IPS-18a (cell line): ENCODE data around the gene DUSP6.

ENCODE experiments used
- H3K27ac ChIP-seq: one replicate; pipeline ENCODE4 v1.5.1; 2013; ENCODE audit warnings: low read length
- H3K27me3 ChIP-seq: one replicate; pipeline ENCODE4 v1.6.1; 2013; ENCODE audit warnings: mild to moderate bottlenecking, low read length; ENCODE audit not compliant: control insufficient read depth, insufficient read depth
- H3K36me3 ChIP-seq: one replicate; pipeline ENCODE4 v1.6.1; 2013; ENCODE audit warnings: low read depth, low read length; ENCODE audit not compliant: control insufficient read depth
- H3K4me1 ChIP-seq: one replicate; pipeline ENCODE4 v1.6.1; 2013; ENCODE audit warnings: low read depth, low read length; ENCODE audit not compliant: control insufficient read depth
- H3K4me3 ChIP-seq: one replicate; pipeline ENCODE4 v1.5.1; 2013; ENCODE audit warnings: low read length
- H3K9ac ChIP-seq: one replicate; pipeline ENCODE4 v1.6.1; 2013; ENCODE audit warnings: mild to moderate bottlenecking, low read length, moderate library complexity
- H3K9me3 ChIP-seq: one replicate; pipeline ENCODE4 v1.6.1; 2013; ENCODE audit warnings: low read depth, low read length; ENCODE audit not compliant: control insufficient read depth

The DUSP6 gene

GRCh38 chr12:89370850-89371249, 18.5 kb upstream of the DUSP6 start:
- Histone ChIP-seq H3K9ac (no peak overlapping the region), H3K4me3 (no peak overlapping the region), H3K4me1 (peaks cover 13% of the 10 kb centered on the region), H3K9me3 (no peaks in the 10 kb centered on the region), H3K27me3 (no peaks in the 10 kb centered on the region), H3K36me3 (no peaks in the 10 kb centered on the region), H3K27ac (no peak overlapping the region)

GRCh38 chr12:89370421-89370831, 18.1 kb upstream of the DUSP6 start:
- Histone ChIP-seq H3K27me3 (no peaks in the 10 kb centered on the region), H3K36me3 (no peaks in the 10 kb centered on the region), H3K4me1 (peaks cover 13% of the 10 kb centered on the region), H3K9me3 (no peaks in the 10 kb centered on the region), H3K9ac (no peak overlapping the region), H3K27ac (no peak overlapping the region), H3K4me3 (no peak overlapping the region)

GRCh38 chr12:89369166-89369565, 16.9 kb upstream of the DUSP6 start:
- no peak overlapping the region for H3K4me3 ChIP-seq
- no peak overlapping the region for H3K27ac ChIP-seq
- H3K9ac ChIP-seq, result no peak overlapping the region
- no peaks in the 10 kb centered on the region for H3K36me3 ChIP-seq
- no peaks in the 10 kb centered on the region for H3K27me3 ChIP-seq
- H3K9me3 ChIP-seq, result no peaks in the 10 kb centered on the region
- H3K4me1 ChIP-seq, result peaks cover 11% of the 10 kb centered on the region

- Histone ChIP-seq H3K27ac (no peak overlapping the region), H3K9me3 (no peaks in the 10 kb centered on the region), H3K4me3 (no peak overlapping the region), H3K27me3 (no peaks in the 10 kb centered on the region), H3K36me3 (no peaks in the 10 kb centered on the region), H3K4me1 (peaks cover 5% of the 10 kb centered on the region), H3K9ac (no peak overlapping the region)
Observed at GRCh38 chr12:89368391-89368790, 16.1 kb upstream of the DUSP6 start.

- Histone ChIP-seq H3K9ac (no peak overlapping the region), H3K9me3 (no peaks in the 10 kb centered on the region), H3K36me3 (no peaks in the 10 kb centered on the region), H3K4me1 (no peaks in the 10 kb centered on the region), H3K4me3 (no peak overlapping the region), H3K27me3 (no peaks in the 10 kb centered on the region), H3K27ac (no peak overlapping the region)
Observed at GRCh38 chr12:89366676-89367364, 14.5 kb upstream of the DUSP6 start.

- Histone ChIP-seq H3K4me3 (no peak overlapping the region), H3K27me3 (no peaks in the 10 kb centered on the region), H3K4me1 (peaks cover 4% of the 10 kb centered on the region), H3K9ac (no peak overlapping the region), H3K36me3 (no peaks in the 10 kb centered on the region), H3K9me3 (no peaks in the 10 kb centered on the region), H3K27ac (no peak overlapping the region)
Observed at GRCh38 chr12:89364631-89365030, 12.3 kb upstream of the DUSP6 start.

GRCh38 chr12:89364058-89364457, 11.8 kb upstream of the DUSP6 start:
- Histone ChIP-seq H3K4me3 (no peak overlapping the region), H3K27me3 (no peaks in the 10 kb centered on the region), H3K36me3 (no peaks in the 10 kb centered on the region), H3K27ac (no peak overlapping the region), H3K9me3 (no peaks in the 10 kb centered on the region), H3K4me1 (peaks cover 4% of the 10 kb centered on the region), H3K9ac (no peak overlapping the region)

- no peak overlapping the region for H3K27ac ChIP-seq
- H3K27me3 ChIP-seq, result no peaks in the 10 kb centered on the region
- H3K9me3 ChIP-seq, result no peaks in the 10 kb centered on the region
- H3K4me1 ChIP-seq, result peaks cover 4% of the 10 kb centered on the region
- H3K4me3 ChIP-seq, result no peak overlapping the region
- no peak overlapping the region for H3K9ac ChIP-seq
- no peaks in the 10 kb centered on the region for H3K36me3 ChIP-seq
Observed at GRCh38 chr12:89363582-89363981, 11.3 kb upstream of the DUSP6 start.

- Histone ChIP-seq H3K4me1 (peaks cover 4% of the 10 kb centered on the region), H3K27me3 (peaks cover 4% of the 10 kb centered on the region), H3K36me3 (no peaks in the 10 kb centered on the region), H3K9ac (no peak overlapping the region), H3K4me3 (no peak overlapping the region), H3K9me3 (no peaks in the 10 kb centered on the region), H3K27ac (no peak overlapping the region)
Observed at GRCh38 chr12:89363084-89363483, 10.8 kb upstream of the DUSP6 start.

GRCh38 chr12:89359615-89360014, 7.3 kb upstream of the DUSP6 start:
- Histone ChIP-seq H3K9ac (no peak overlapping the region), H3K27ac (no peak overlapping the region), H3K36me3 (no peaks in the 10 kb centered on the region), H3K4me1 (peaks cover 32% of the 10 kb centered on the region), H3K27me3 (peaks cover 38% of the 10 kb centered on the region), H3K4me3 (no peak overlapping the region), H3K9me3 (no peaks in the 10 kb centered on the region)

GRCh38 chr12:89358805-89359204, 6.5 kb upstream of the DUSP6 start:
- Histone ChIP-seq H3K9ac (no peak overlapping the region), H3K4me1 (peaks cover 33% of the 10 kb centered on the region), H3K9me3 (no peaks in the 10 kb centered on the region), H3K4me3 (no peak overlapping the region), H3K27ac (no peak overlapping the region), H3K27me3 (peaks cover 40% of the 10 kb centered on the region), H3K36me3 (no peaks in the 10 kb centered on the region)

GRCh38 chr12:89357297-89357730, 5.0 kb upstream of the DUSP6 start:
- no peak overlapping the region for H3K4me3 ChIP-seq

More at GRCh38 chr12:89357297-89357730, 5.0 kb upstream of the DUSP6 start:
- Histone ChIP-seq H3K9ac (no peak overlapping the region), H3K9me3 (no peaks in the 10 kb centered on the region), H3K36me3 (no peaks in the 10 kb centered on the region), H3K27me3 (peaks cover 40% of the 10 kb centered on the region), H3K4me1 (peaks cover 33% of the 10 kb centered on the region), H3K27ac (no peak overlapping the region)
